Measurements from ENCODE around the gene SF3B3.
A peak's percentile ranks its signal among the peaks of the same experiment; 100 is the strongest.

Gene SF3B3

GRCh38 chr16:70577256-70577698, 53.7 kb downstream of the SF3B3 start:
- no peak for DNase-seq (ENCODE audit: low read depth)

GRCh38 chr16:70578035-70578434, 54.4 kb downstream of the SF3B3 start:
- no peak for DNase-seq (ENCODE audit: low read depth)
- TF ChIP-seq CTCF (IDR thresholded peaks at IDR 0.05; ENCODE audit: control insufficient read depth, extremely low read depth, insufficient read depth) = no peak
- H3K4me3 ChIP-seq (ENCODE audit: low read depth, low read length) = no peak overlapping the region

More at GRCh38 chr16:70577256-70577698, 53.7 kb downstream of the SF3B3 start:
- no peak for TF ChIP-seq CTCF (IDR thresholded peaks at IDR 0.05; ENCODE audit: control insufficient read depth, extremely low read depth, insufficient read depth)
- no peak overlapping the region for H3K4me3 ChIP-seq (ENCODE audit: low read depth, low read length)

GRCh38 chr16:70579248-70579647, 55.6 kb downstream of the SF3B3 start:
- TF ChIP-seq CTCF (IDR thresholded peaks at IDR 0.05; ENCODE audit: control insufficient read depth, extremely low read depth, insufficient read depth) = no peak
- no peak for DNase-seq (ENCODE audit: low read depth)
- H3K4me3 ChIP-seq (ENCODE audit: low read depth, low read length) = no peak overlapping the region

GRCh38 chr16:70579648-70580630, 56.3 kb downstream of the SF3B3 start:
- no peak overlapping the region for H3K4me3 ChIP-seq (ENCODE audit: low read depth, low read length)
- DNase-seq (ENCODE audit: low read depth) = no peak
- no peak for TF ChIP-seq CTCF (IDR thresholded peaks at IDR 0.05; ENCODE audit: control insufficient read depth, extremely low read depth, insufficient read depth)

- no peak overlapping the region for H3K4me3 ChIP-seq (ENCODE audit: low read depth, low read length)
- DNase-seq (ENCODE audit: low read depth) = peak; percentile 21
- TF ChIP-seq CTCF (IDR thresholded peaks at IDR 0.05; ENCODE audit: control insufficient read depth, extremely low read depth, insufficient read depth) = peak; percentile 31; the same call in 1 of the 2 replicates
Observed at GRCh38 chr16:70582280-70582978, 58.8 kb downstream of the SF3B3 start.

GRCh38 chr16:70586731-70587130, 63.1 kb downstream of the SF3B3 start:
- no peak for TF ChIP-seq CTCF (IDR thresholded peaks at IDR 0.05; ENCODE audit: control insufficient read depth, extremely low read depth, insufficient read depth)
- DNase-seq (ENCODE audit: low read depth) = no peak
- H3K4me3 ChIP-seq (ENCODE audit: low read depth, low read length) = no peak overlapping the region

Data from LNCaP clone FGC (cell line).